GM08714 (cell line): ENCODE results near the gene GPR18.

Experiments used
- H3K4me3 ChIP-seq: fragments of 200-500 bp; sonication (Bioruptor generic); 2 replicates; pipeline ENCODE4 v1.5.1; 2014; ENCODE audit warnings: mild to moderate bottlenecking, low read length, inconsistent platforms
- ZNF274 ChIP-seq: IDR thresholded peaks from 2 replicates; pipeline ENCODE4 v1.6.1; 2012; ENCODE audit warnings: mild to moderate bottlenecking, low read depth, low read length

GPR18 gene

GRCh38 chr13:99208845-99209527 lies 49.2 kb downstream of the GPR18 start:
- no peak for TF ChIP-seq ZNF274
- no peak overlapping the region for H3K4me3 ChIP-seq

GRCh38 chr13:99208185-99208584 lies 50.0 kb downstream of the GPR18 start:
- no peak for TF ChIP-seq ZNF274
- H3K4me3 ChIP-seq: no peak overlapping the region

GRCh38 chr13:99207511-99207910 lies 50.7 kb downstream of the GPR18 start:
- no peak overlapping the region for H3K4me3 ChIP-seq
- no peak for TF ChIP-seq ZNF274

- no peak overlapping the region for H3K4me3 ChIP-seq
- TF ChIP-seq ZNF274: no peak
Observed at GRCh38 chr13:99206873-99207272, 51.3 kb downstream of the GPR18 start.

GRCh38 chr13:99206226-99206625 lies 52.0 kb downstream of the GPR18 start:
- TF ChIP-seq ZNF274: no peak
- H3K4me3 ChIP-seq: no peak overlapping the region

- H3K4me3 ChIP-seq: no peak overlapping the region
- no peak for TF ChIP-seq ZNF274
Observed at GRCh38 chr13:99205621-99206220, 52.5 kb downstream of the GPR18 start.
